Keratinocyte (primary cell): ENCODE results near the gene MTHFD1L. TPM values are rescaled to one million over a fixed set of nuclear protein-coding genes. Genes with fewer than 3 reads are reported as not detected.

ENCODE experiments used
- DNase-seq: peaks from one replicate; pipeline ENCODE4 v3.0.0-alpha.2; 2011; ENCODE audit warnings: low read depth, missing footprints, low spot score
- FAIRE-seq: peaks from 2 replicates; lab custom pipeline; 2011; peaks lifted over from hg19 to GRCh38; lab: Jason Lieb, UNC
- H2AFZ ChIP-seq: 2 replicates; pipeline ENCODE4 v1.6.0; 2012; ENCODE audit warnings: low read length, control low read depth, inconsistent platforms; ENCODE audit not compliant: control insufficient read depth
- H3K27ac ChIP-seq: 2 replicates; pipeline ENCODE4 v1.5.1; 2011; ENCODE audit warnings: low read length; ENCODE audit not compliant: control insufficient read depth, insufficient read depth
- H3K27me3 ChIP-seq: 3 replicates; pipeline ENCODE4 v1.6.0; 2011; ENCODE audit warnings: low read length; ENCODE audit not compliant: control insufficient read depth, insufficient read depth; ENCODE audit errors: extremely low read depth
- H3K36me3 ChIP-seq, 2 experiments: 2 replicates in 1 of 2; 3 replicates in 1 of 2; pipeline ENCODE4 v1.5.1; 2011; ENCODE audit warnings: low read length in 2 of 2, mild to moderate bottlenecking in 1 of 2; ENCODE audit not compliant: control insufficient read depth in 2 of 2, insufficient read depth in 2 of 2; ENCODE audit errors: extremely low read depth in 1 of 2
- H3K4me1 ChIP-seq: 3 replicates; pipeline ENCODE4 v1.5.1; 2011; ENCODE audit warnings: low read length; ENCODE audit not compliant: control insufficient read depth, insufficient read depth; ENCODE audit errors: extremely low read depth
- H3K4me2 ChIP-seq: 3 replicates; pipeline ENCODE4 v1.6.0; 2011; ENCODE audit warnings: low read depth, low read length; ENCODE audit not compliant: control insufficient read depth, insufficient read depth; ENCODE audit errors: extremely low read depth
- H3K4me3 ChIP-seq, 3 experiments: fragments of 200-600 bp in 1 of 3; sonication (generic) in 1 of 3; 2 replicates in 2 of 3; 3 replicates in 1 of 3; pipeline ENCODE4 v1.5.1; 2011 to 2016; ENCODE audit warnings: low read length in 3 of 3, mild to moderate bottlenecking in 3 of 3, control low read depth in 2 of 3, inconsistent platforms in 1 of 3, low read depth in 1 of 3, mixed read lengths in 1 of 3, mixed run types in 1 of 3, moderate library complexity in 1 of 3; ENCODE audit not compliant: control insufficient read depth in 2 of 3, insufficient read depth in 2 of 3; ENCODE audit errors: extremely low read depth in 1 of 3
- H3K79me2 ChIP-seq: 2 replicates; pipeline ENCODE4 v1.6.0; 2012; ENCODE audit warnings: low read length; ENCODE audit not compliant: control insufficient read depth, insufficient read depth
- H3K9ac ChIP-seq: 3 replicates; pipeline ENCODE4 v1.6.0; 2011; ENCODE audit warnings: low read length; ENCODE audit not compliant: control insufficient read depth, insufficient read depth; ENCODE audit errors: extremely low read depth
- H3K9me1 ChIP-seq: 3 replicates; pipeline ENCODE4 v1.6.0; 2011; ENCODE audit warnings: low read length; ENCODE audit not compliant: control insufficient read depth, insufficient read depth; ENCODE audit errors: extremely low read depth
- H3K9me3 ChIP-seq: 2 replicates; pipeline ENCODE4 v1.5.1; 2012; ENCODE audit warnings: low read depth, low read length; ENCODE audit not compliant: control insufficient read depth
- H4K20me1 ChIP-seq: 3 replicates; pipeline ENCODE4 v1.6.0; 2011; ENCODE audit warnings: low read length; ENCODE audit not compliant: control insufficient read depth, insufficient read depth; ENCODE audit errors: extremely low read depth
- CTCF ChIP-seq, 3 experiments: IDR thresholded peaks in 1 of 3; conservative IDR thresholded peaks in 1 of 3; optimal IDR thresholded peaks in 1 of 3; 2 replicates in 2 of 3; 3 replicates in 1 of 3; pipeline versions ENCODE3 to v1.5.1; 2011; ENCODE audit warnings: low read length in 3 of 3, mild to moderate bottlenecking in 3 of 3, moderate library complexity in 2 of 3, control low read depth in 1 of 3, inconsistent platforms in 1 of 3; ENCODE audit not compliant: insufficient read depth in 2 of 3; ENCODE audit errors: extremely low read depth in 1 of 3
- EZH2 ChIP-seq: IDR thresholded peaks from one replicate; pipeline ENCODE4 v1.6.1; 2012; ENCODE audit warnings: inconsistent platforms, mild to moderate bottlenecking, low read length, moderate library complexity
- dilution Hi-C: fragments of 300-500 bp; cut with MboI; formaldehyde crosslinking; loops from one replicate; pipeline ENCODE4 v1.7.0; 2020; ENCODE audit warnings: low sequenced_read_pairs; ENCODE audit not compliant: extremely low pct_ligation_motif_present
- polyA plus RNA-seq, 5 experiments: library from polyadenylated mRNA; depleted of rRNA in 3 of 5; stranded (reverse) in 3 of 5; stranded (forward) in 1 of 5; unstranded in 1 of 5; fragments of >200 nt; gene quantifications; 1 replicate in 1 of 5; 2 replicates in 3 of 5; 3 replicates in 1 of 5; pipeline versions ENCODE4 v1.2.1 to v1.2.3, GENCODE V29; 2011 to 2012; ENCODE audit warnings: missing spikeins in 2 of 5, low read depth in 1 of 5, low replicate concordance in 1 of 5

The MTHFD1L gene
- polyA plus RNA-seq, 1 donor (not counting 4 experiments of a cell fraction or from before 2014, with no cell fraction given) = 38.0 TPM

DNA sequence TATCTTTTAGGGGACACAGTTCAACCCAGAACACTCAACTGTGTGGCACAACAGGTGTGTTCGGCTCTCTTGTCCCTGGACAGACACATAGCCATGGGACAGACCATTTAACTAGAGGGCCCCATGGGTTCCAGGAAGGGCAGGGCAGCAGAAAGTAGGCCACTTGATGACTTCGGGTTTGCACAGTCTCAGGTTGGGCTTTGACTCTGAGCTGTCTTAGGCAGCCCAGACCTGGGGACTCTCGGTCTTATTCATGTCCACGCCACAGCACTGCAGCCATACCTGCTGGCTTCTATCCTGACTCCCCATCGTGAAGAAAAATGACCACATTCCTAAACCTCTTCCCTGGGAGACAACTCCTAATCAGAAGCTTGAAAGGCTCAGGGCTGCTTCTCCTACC, 228.2 kb downstream of the MTHFD1L start:
- H3K4me3 ChIP-seq = no peak overlapping the region
- H3K9me1 ChIP-seq = no peaks in the 10 kb centered on the region
- dilution Hi-C loops = no loop called here
- DNase-seq (no peak), FAIRE-seq (no peak)
- no peaks in the 10 kb centered on the region for H3K9me3 ChIP-seq
- no peak overlapping the region for H3K4me2 ChIP-seq
- H3K9ac ChIP-seq = no peak overlapping the region
- H3K27me3 ChIP-seq = no peaks in the 10 kb centered on the region
- TF ChIP-seq EZH2 = no peak
- no peak for TF ChIP-seq CTCF (optimal IDR thresholded peaks at IDR 0.05 in 1 of 3, IDR thresholded peaks at IDR 0.05 in 1 of 3, conservative IDR thresholded peaks at IDR 0.05 in 1 of 3; ENCODE audit: extremely low read depth in 1 of 3, insufficient read depth in 2 of 3, low read length in 3 of 3)
- no peaks in the 10 kb centered on the region for H3K79me2 ChIP-seq
- H3K4me1 ChIP-seq = no peaks in the 10 kb centered on the region
- no peaks in the 10 kb centered on the region for H4K20me1 ChIP-seq
- H2AFZ ChIP-seq = no peak overlapping the region
- H3K36me3 ChIP-seq = peaks cover 4 to 30% of the 10 kb centered on the region in 2 experiments
- H3K27ac ChIP-seq = no peak overlapping the region

DNA sequence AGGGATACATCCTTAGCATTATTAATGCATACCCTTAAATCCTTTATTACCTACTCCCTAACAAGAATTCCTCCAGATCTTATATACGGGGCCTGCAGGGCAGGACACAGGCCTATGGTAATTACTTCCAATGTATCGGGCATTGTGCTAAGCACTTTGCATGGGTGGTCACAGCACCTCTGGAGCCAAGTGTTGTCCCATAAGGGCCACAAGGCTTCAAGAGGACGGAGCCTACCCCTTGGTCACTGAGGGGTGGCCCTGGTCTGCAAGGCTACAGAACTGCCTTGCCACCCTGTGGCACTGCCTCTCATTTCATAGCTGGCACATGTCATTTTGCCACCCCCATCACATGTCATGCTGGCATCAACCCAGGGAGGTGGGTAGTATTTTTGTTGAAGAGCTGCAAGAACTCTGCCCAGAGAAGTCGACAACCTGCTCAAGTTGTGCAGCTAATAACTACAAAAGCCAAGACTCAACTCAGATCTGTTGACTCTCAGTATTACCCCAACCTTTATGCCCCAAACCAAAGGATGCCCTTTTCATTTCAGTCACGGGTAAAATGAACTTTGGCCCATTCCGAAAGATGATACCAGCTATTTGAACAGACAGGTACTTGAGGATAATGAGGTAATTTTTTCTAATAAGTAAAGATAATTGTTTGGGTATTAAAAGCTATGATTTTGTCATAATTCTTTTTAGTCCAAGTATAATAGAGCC, 230.2 kb downstream of the MTHFD1L start:
- no peak overlapping the region for H3K27ac ChIP-seq

More for the DNA sequence above, 230.2 kb downstream of the MTHFD1L start:
- FAIRE-seq = no peak
- H3K4me1 ChIP-seq = no peaks in the 10 kb centered on the region
- no peaks in the 10 kb centered on the region for H3K9me1 ChIP-seq
- DNase-seq = no peak
- no peak overlapping the region for H3K4me3 ChIP-seq
- H3K79me2 ChIP-seq = no peaks in the 10 kb centered on the region
- no peaks in the 10 kb centered on the region for H3K9me3 ChIP-seq
- TF ChIP-seq EZH2 (no peak), CTCF (optimal IDR thresholded peaks at IDR 0.05 in 1 of 3, IDR thresholded peaks at IDR 0.05 in 1 of 3, conservative IDR thresholded peaks at IDR 0.05 in 1 of 3; ENCODE audit: extremely low read depth in 1 of 3, insufficient read depth in 2 of 3, low read length in 3 of 3) (no peak)
- no peak overlapping the region for H3K4me2 ChIP-seq
- no peak overlapping the region for H2AFZ ChIP-seq
- dilution Hi-C loops = no loop called here
- no peaks in the 10 kb centered on the region for H4K20me1 ChIP-seq
- no peaks in the 10 kb centered on the region for H3K27me3 ChIP-seq
- no peak overlapping the region for H3K9ac ChIP-seq
- H3K36me3 ChIP-seq = peaks cover 4 to 26% of the 10 kb centered on the region in 2 experiments
